Lower leg skin (tissue), 4 donors: ENCODE data around the gene AKR1E2. TPM values are rescaled to one million over a fixed set of nuclear protein-coding genes. Genes with fewer than 3 reads are reported as not detected.

Source experiments
- DNase-seq, 2 donors: peaks; one replicate each; pipeline ENCODE4 v3.0.0-alpha.2; 2019; ENCODE audit warnings: low spot score in 2 of 2
- H3K4me3 ChIP-seq: fragments of 200-600 bp; sonication (generic); 2 replicates; pipeline ENCODE4 v1.5.1; 2017; ENCODE audit warnings: mild to moderate bottlenecking, low read depth; ENCODE audit not compliant: poor library complexity, severe bottlenecking
- POLR2A ChIP-seq, 2 donors: fragments of 450-650 bp; IDR thresholded peaks; one replicate each; pipeline ENCODE4 v1.6.1; 2016 to 2017; ENCODE audit warnings: antibody characterized with exemption in 2 of 2, mild to moderate bottlenecking in 1 of 2, moderate library complexity in 1 of 2
- WGBS, 2 donors: methylation state at CpG; one replicate each; pipeline ENCODE4 v1.1.5; 2018; 5-methylcytosine and 5-hydroxymethylcytosine counted together
- intact Hi-C: fragments of 100-400 bp; cut with DNase I; formaldehyde crosslinking; loops from one replicate; pipeline ENCODE4 v1.15.0; 2023; ENCODE audit warnings: low total_unique reads
- total RNA-seq, 4 donors: library from RNA; depleted of rRNA; stranded (reverse); fragments of >200 nt; gene quantifications; one replicate each; pipeline ENCODE4 v1.1.0, GENCODE V29; 2016
- TF ChIP-seq, protein P1 (sequence below), 3 donors: fragments of 450-650 bp; IDR thresholded peaks; one replicate each; pipeline ENCODE4 v1.5.1; 2016; ENCODE audit warnings: antibody characterized with exemption in 3 of 3, mild to moderate bottlenecking in 3 of 3, moderate library complexity in 2 of 3

AKR1E2 gene
- total RNA-seq, 4 donors from 2014 or later, result 0.91 to 6.2 (median 3.8) TPM

DNA sequence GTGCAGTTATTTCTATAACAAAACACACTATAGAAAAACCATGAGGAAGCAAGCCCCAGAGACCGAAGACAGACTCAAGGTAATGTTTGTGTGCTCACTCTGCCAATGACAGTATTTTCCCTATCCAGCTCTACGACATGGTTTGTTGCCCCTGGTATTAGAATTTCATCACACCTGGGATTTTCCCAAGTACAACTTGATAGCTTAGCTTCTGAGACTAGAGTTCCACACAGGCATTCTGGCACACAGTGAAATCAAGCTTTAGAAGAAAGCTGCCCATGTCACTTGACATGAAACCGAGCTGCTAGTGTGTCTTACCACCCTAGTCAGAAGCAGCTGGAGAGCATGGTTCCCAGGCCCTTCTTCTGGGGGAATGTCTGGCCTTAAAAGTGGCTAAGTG lies 44.1 kb upstream of the AKR1E2 start:
- intact Hi-C loops, result no loop called here
- 46 to 59% methylated on average over 3 of the region's 3 CpGs for WGBS, 2 donors
- TF ChIP-seq, protein P1, sequence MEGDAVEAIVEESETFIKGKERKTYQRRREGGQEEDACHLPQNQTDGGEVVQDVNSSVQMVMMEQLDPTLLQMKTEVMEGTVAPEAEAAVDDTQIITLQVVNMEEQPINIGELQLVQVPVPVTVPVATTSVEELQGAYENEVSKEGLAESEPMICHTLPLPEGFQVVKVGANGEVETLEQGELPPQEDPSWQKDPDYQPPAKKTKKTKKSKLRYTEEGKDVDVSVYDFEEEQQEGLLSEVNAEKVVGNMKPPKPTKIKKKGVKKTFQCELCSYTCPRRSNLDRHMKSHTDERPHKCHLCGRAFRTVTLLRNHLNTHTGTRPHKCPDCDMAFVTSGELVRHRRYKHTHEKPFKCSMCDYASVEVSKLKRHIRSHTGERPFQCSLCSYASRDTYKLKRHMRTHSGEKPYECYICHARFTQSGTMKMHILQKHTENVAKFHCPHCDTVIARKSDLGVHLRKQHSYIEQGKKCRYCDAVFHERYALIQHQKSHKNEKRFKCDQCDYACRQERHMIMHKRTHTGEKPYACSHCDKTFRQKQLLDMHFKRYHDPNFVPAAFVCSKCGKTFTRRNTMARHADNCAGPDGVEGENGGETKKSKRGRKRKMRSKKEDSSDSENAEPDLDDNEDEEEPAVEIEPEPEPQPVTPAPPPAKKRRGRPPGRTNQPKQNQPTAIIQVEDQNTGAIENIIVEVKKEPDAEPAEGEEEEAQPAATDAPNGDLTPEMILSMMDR (IDR thresholded peaks at IDR 0.05), result no peak
- TF ChIP-seq POLR2A (IDR thresholded peaks at IDR 0.05), result no peak
- H3K4me3 ChIP-seq, result no peak overlapping the region
- no peak for DNase-seq

DNA sequence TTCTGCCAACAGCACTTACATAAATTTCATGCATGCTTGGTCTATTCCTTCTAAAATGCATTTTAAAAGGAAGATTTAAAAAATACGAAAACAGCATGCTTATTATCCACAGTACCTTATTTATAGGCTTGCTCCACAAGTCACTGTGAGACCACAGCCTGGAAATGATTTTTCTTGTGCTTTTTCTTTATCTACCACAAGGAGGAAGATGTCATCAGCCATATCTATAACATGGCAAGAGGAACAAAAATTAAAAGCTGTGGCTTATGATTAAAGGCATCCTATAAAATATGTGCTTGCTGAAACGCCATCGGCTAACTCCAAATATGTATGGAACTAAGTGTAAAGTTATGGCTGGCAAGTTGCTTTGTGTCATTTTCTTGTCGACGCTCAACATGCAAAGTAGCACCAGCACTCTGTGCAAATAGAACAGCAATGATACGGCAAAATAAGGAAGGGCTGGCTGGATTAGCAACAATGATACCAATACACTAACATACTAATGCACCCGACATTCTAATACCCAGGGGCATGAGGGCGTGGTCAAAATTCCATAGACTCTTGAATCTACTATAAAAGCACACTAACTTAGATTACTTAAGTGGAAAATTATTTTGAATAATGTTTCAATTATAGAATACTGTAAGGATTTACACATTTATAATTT lies 41.2 kb upstream of the AKR1E2 start:
- DNase-seq, result no peak
- TF ChIP-seq, protein P1 (IDR thresholded peaks at IDR 0.05), result no peak
- TF ChIP-seq POLR2A (IDR thresholded peaks at IDR 0.05), result no peak
- intact Hi-C loops, result no loop called here
- no peak overlapping the region for H3K4me3 ChIP-seq
- WGBS, 2 donors, result 48 to 54% methylated on average over 8 of the region's 8 CpGs

DNA sequence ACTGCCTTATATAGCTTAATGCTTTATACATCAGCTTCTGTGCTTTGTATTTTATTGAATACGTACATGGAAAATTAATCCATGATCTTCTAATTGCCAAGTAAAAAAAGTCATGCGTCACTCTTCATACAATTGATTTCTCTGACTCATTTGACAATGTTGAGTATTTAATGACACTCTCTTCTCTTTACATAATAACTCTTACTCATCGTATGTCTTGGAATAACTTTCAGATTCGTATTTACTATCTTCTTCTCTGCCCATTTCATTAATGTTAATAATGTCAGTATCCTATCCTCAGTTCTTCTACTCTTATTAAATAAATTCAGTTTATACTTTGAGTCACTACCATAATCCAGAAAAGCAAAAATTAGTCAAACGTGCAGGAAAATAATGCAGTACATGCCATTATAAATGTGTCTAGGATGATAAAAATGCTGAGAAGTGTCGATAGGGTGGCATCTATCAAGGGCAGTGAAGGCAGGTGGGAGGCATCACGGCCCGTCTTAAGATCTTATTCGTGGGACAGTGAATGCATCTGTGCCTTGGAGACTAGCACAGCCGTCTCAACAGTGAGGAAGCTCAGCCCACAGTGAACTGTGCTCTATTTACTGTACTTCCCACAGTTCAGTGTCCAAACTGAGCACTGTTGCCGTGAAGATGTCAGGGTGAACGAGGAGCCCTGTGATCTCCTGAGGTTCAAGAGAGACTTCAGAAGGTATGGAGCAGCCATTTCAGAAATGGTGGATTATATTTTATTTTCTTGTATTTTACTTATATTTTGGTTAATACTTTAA lies 39.8 kb upstream of the AKR1E2 start:
- TF ChIP-seq POLR2A (IDR thresholded peaks at IDR 0.05), result no peak
- TF ChIP-seq, protein P1 (IDR thresholded peaks at IDR 0.05), result no peak
- 77 to 81% methylated on average over 12 of the region's 12 CpGs for WGBS, 2 donors
- intact Hi-C loops, result no loop called here
- no peak overlapping the region for H3K4me3 ChIP-seq
- no peak for DNase-seq

DNA sequence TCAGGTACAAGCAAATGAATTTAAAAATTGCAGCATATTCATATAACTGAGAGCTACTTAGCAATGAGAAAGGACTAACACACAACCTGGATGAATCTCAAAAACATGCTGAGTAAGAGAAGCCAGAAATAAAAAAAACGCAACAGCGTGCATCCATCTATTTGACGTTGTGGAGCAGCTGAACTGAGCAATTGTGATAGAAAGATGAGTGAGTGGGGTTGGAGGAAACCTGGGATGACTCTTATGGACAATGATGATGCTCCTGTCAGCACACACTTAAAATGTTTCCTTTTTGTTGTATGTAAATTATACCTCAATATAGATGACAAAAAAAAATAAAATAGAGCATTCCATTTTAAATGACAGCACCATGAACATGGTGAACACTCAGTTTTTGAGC lies 36.0 kb upstream of the AKR1E2 start:
- H3K4me3 ChIP-seq, result no peak overlapping the region
- no peak for DNase-seq
- intact Hi-C loops, result no loop called here
- TF ChIP-seq, protein P1 (IDR thresholded peaks at IDR 0.05), result no peak
- TF ChIP-seq POLR2A (IDR thresholded peaks at IDR 0.05), result no peak
- WGBS, 2 donors, result 84 to 86% methylated on average over 3 of the region's 3 CpGs

DNA sequence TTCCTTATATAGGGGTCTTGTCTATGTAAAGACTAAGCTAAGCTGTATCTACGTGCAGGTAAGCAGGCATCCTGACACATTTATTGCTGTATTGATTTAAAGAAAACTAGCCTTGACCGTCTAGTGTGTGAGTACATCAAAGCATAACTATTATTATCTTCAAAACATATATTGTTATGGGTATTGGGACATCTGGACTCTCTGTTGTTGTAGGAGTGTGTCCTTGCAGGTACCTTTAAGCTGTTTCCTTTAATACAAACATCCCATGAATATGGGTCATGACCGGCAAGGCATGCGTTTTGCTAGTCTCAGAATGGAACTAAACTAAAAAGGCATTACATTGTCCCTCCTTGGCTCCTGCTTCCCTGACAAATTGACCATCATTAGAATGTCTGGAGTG lies 35.1 kb upstream of the AKR1E2 start:
- no peak overlapping the region for H3K4me3 ChIP-seq
- no peak for DNase-seq
- TF ChIP-seq, protein P1 (IDR thresholded peaks at IDR 0.05), result no peak
- no peak for TF ChIP-seq POLR2A (IDR thresholded peaks at IDR 0.05)
- intact Hi-C loops, result no loop called here
- 82 to 83% methylated on average over 4 of the region's 4 CpGs for WGBS, 2 donors
